Upper lobe of left lung (tissue), 6 donors: ENCODE results near the gene ZNF91. TPM values are rescaled to one million over a fixed set of nuclear protein-coding genes. Genes with fewer than 3 reads are reported as not detected.
A peak's percentile ranks its signal among the peaks of the same experiment; 100 is the strongest.
"Not testable (repeated sequence)": the region's sequence is repeated elsewhere in the genome, so short reads cannot be mapped to it uniquely, and the experiment has no call there.

Experiments used
- ATAC-seq, 2 donors: fragments of 200-7000 bp; cut with Tn5 transposase; one replicate each; pipeline ENCODE4 v1.9.1; 2022; ENCODE audit warnings: mild to moderate bottlenecking in 2 of 2, moderate library complexity in 2 of 2; ENCODE audit not compliant: low FRiP score in 2 of 2
- DNase-seq, 2 donors: peaks; one replicate each; pipeline ENCODE4 v3.0.0-alpha.2; 2019 to 2020
- H3K27ac ChIP-seq, 4 donors: fragments of 200-600 bp; sonication (generic); one replicate each; pipeline ENCODE4 v1.5.1; 2016 to 2019
- H3K27me3 ChIP-seq, 4 donors: fragments of 200-600 bp; sonication (generic); one replicate each; pipeline ENCODE4 v1.5.1; 2017 to 2019
- H3K36me3 ChIP-seq, 4 donors: fragments of 200-600 bp; sonication (generic); one replicate each; pipeline ENCODE4 v1.5.1; 2016 to 2019
- H3K4me1 ChIP-seq, 4 donors: fragments of 200-600 bp; sonication (generic); one replicate each; pipeline ENCODE4 v1.5.1; 2018 to 2019
- H3K4me3 ChIP-seq, 4 donors: fragments of 200-600 bp; sonication (generic); one replicate each; pipeline ENCODE4 v1.5.1; 2017 to 2019; ENCODE audit warnings: mild to moderate bottlenecking in 2 of 4, moderate library complexity in 1 of 4
- H3K9me3 ChIP-seq, 4 donors: fragments of 200-600 bp; sonication (generic); one replicate each; pipeline ENCODE4 v1.5.1; 2018 to 2019
- EP300 ChIP-seq, 4 donors: sonication (generic); formaldehyde crosslinking; IDR thresholded peaks; one replicate each; pipeline ENCODE4 v1.5.1; 2017; ENCODE audit warnings: antibody characterized with exemption in 4 of 4, control low read depth in 2 of 4
- POLR2A ChIP-seq, 4 donors: fragments of 450-650 bp; IDR thresholded peaks; one replicate each; pipeline ENCODE4 v1.5.1; 2016 to 2017; ENCODE audit warnings: antibody characterized with exemption in 4 of 4, mild to moderate bottlenecking in 2 of 4
- POLR2AphosphoS5 ChIP-seq, 2 donors: sonication (generic); formaldehyde crosslinking; IDR thresholded peaks; one replicate each; pipeline ENCODE4 v1.5.1; 2017; ENCODE audit warnings: antibody characterized with exemption in 2 of 2
- WGBS, 2 donors: methylation state at CpG; one replicate each; pipeline ENCODE4 v1.1.5; 2017 to 2018; 5-methylcytosine and 5-hydroxymethylcytosine counted together
- total RNA-seq, 6 donors: library from RNA; depleted of rRNA in 4 of 6; stranded (reverse); fragments of >200 nt in 4 of 6; gene quantifications; one replicate each; pipeline versions ENCODE4 v1.1.0 to v1.2.1, GENCODE V29; 2016 to 2021
- TF ChIP-seq, protein P1 (sequence below), 6 experiments: fragments of 450-650 bp in 4 of 6; fragments of 200-600 bp in 2 of 6; sonication (generic) in 2 of 6; IDR thresholded peaks; one replicate each; pipeline ENCODE4 v1.5.1; 2016 to 2019; ENCODE audit warnings: antibody characterized with exemption in 6 of 6
- donor health status: DM: no; HTN: no; CAD: no; lungs with moderate emphysema.
- donor health status: DM: no; HTN: yes; CAD: no; lungs with severe emphysema.

ZNF91 gene
- total RNA-seq, 6 donors from 2014 or later = 37.2 to 134 (median 53.9) TPM

DNA sequence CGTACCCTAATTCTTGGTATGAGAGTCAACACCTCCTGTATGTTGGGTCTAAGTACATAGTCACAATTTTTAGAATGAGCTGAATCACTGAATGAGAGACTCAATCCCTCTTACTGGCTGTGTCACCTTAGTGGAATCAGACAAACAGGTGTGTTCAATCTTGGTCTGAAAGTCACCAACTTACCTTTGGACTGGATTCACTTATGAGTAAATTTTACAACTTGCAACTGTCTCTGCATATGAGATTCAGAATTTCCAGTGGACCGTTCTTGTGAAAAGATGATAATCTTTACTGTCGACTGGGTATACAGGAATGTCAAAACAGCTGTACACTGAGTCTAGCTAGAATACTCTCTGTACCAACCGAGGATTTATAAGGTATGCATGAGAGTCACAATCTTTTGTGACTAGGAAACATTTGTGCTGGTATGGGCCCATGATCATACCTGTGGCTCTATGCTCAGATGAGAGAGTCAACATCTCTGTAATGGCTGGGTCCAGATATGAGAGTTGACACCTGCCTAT, 5.9 kb upstream of the ZNF91 start:
- WGBS, 2 donors = 89 to 95% methylated on average over 4 of the region's 4 CpGs
- Histone ChIP-seq H3K27ac (no peak overlapping the region), H3K4me1 (no peaks in the 10 kb centered on the region), H3K36me3 (no peaks in the 10 kb centered on the region), H3K27me3 (no peaks in the 10 kb centered on the region), H3K9me3 (no peaks in the 10 kb centered on the region), H3K4me3 (no peak overlapping the region)
- no peak for DNase-seq
- TF ChIP-seq POLR2A (IDR thresholded peaks at IDR 0.05) = no peak
- no peak for TF ChIP-seq POLR2AphosphoS5 (IDR thresholded peaks at IDR 0.05)
- TF ChIP-seq, protein P1, sequence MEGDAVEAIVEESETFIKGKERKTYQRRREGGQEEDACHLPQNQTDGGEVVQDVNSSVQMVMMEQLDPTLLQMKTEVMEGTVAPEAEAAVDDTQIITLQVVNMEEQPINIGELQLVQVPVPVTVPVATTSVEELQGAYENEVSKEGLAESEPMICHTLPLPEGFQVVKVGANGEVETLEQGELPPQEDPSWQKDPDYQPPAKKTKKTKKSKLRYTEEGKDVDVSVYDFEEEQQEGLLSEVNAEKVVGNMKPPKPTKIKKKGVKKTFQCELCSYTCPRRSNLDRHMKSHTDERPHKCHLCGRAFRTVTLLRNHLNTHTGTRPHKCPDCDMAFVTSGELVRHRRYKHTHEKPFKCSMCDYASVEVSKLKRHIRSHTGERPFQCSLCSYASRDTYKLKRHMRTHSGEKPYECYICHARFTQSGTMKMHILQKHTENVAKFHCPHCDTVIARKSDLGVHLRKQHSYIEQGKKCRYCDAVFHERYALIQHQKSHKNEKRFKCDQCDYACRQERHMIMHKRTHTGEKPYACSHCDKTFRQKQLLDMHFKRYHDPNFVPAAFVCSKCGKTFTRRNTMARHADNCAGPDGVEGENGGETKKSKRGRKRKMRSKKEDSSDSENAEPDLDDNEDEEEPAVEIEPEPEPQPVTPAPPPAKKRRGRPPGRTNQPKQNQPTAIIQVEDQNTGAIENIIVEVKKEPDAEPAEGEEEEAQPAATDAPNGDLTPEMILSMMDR (IDR thresholded peaks at IDR 0.05) = no peak
- TF ChIP-seq EP300 (IDR thresholded peaks at IDR 0.05) = no peak
- ATAC-seq = no peak

DNA sequence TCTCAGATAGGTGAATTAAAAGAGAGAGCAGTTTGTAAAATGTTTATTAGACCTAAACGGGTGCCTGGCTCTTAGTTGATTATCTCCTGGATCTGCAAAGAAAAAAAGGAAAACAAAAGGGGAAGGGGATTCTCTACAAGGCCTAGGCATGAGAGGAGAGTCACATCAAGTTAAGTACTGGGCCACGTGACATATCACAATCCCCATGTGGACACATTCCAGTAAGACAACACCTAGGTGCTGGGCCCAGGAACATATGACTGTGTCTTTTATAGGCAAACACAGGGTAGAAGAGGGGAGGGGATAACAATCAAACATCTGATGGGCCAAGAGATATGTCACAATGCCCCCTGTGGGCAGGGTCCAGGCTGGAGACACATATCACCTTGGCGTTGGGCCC, 4.2 kb upstream of the ZNF91 start:
- Histone ChIP-seq H3K4me3 (no peak overlapping the region), H3K4me1 (peaks cover 0 to 6% (median 5%) of the 10 kb centered on the region in 4 donors), H3K9me3 (no peaks in the 10 kb centered on the region), H3K27ac (no peak overlapping the region), H3K27me3 (no peaks in the 10 kb centered on the region), H3K36me3 (no peaks in the 10 kb centered on the region)
- ATAC-seq = no peak
- 85 to 97% methylated on average over 3 of the region's 3 CpGs for WGBS, 2 donors
- TF ChIP-seq POLR2A (IDR thresholded peaks at IDR 0.05) = no peak
- TF ChIP-seq POLR2AphosphoS5 (IDR thresholded peaks at IDR 0.05) = no peak
- TF ChIP-seq, protein P1 (IDR thresholded peaks at IDR 0.05) = no peak
- no peak for TF ChIP-seq EP300 (IDR thresholded peaks at IDR 0.05)
- DNase-seq = no peak

DNA sequence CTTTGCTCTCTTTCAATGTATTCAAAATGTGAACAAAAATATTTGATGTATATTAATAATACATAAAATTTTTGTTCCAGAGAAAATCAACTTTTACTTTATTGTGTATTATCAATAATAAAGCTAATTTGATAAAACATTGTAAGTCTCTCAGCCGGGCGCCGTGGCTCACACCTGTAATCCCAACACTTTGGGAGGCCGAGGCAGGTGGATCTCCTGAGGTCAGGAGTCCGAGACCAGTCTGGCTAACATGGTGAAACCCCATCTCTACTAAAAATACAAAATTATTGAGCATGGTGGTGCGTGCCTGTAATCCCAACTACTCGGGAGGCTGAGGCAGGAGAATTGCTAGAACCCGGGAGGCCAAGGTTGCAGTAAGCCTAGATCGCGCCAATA, 449 bp upstream of the ZNF91 start:
- H3K4me1 ChIP-seq = peaks cover 20 to 32% (median 23%) of the 10 kb centered on the region in 4 donors
- WGBS, 2 donors = 91 to 93% methylated on average over 10 of the region's 10 CpGs
- not testable (repeated sequence) for H3K9me3 ChIP-seq, H3K27me3 ChIP-seq, DNase-seq, H3K36me3 ChIP-seq, ATAC-seq
- peak overlapping the region in 2 of 4 donors; percentile 79 to 89 for H3K4me3 ChIP-seq
- H3K27ac ChIP-seq = peak overlapping the region in 3 of 4 donors; percentile 33 to 97 (median 93)

- DNase-seq = peak; percentile 49 to 50
- WGBS, 2 donors = 5 to 6% methylated on average over 11 of the region's 11 CpGs
- H3K4me1 ChIP-seq = peaks cover 20 to 32% (median 23%) of the 10 kb centered on the region in 4 donors
- ATAC-seq = peak; percentile 74 to 75
- no peaks in the 10 kb centered on the region for H3K27me3 ChIP-seq
- peak overlapping the region; percentile 93 to 97 (median 96) for H3K27ac ChIP-seq
- TF ChIP-seq EP300 (IDR thresholded peaks at IDR 0.05) (no peak), POLR2A (IDR thresholded peaks at IDR 0.05) (no peak), POLR2AphosphoS5 (IDR thresholded peaks at IDR 0.05) (no peak)
- TF ChIP-seq, protein P1 (IDR thresholded peaks at IDR 0.05) = no peak
- H3K9me3 ChIP-seq = peaks cover 0 to 10% (median 4%) of the 10 kb centered on the region in 4 donors
- peak overlapping the region; percentile 31 to 89 (median 72) for H3K4me3 ChIP-seq
- peaks cover 0 to 3% (median 0%) of the 10 kb centered on the region in 4 donors for H3K36me3 ChIP-seq
Measured at GRCh38 chr19:23394511-23394910, 760 bp downstream of the ZNF91 start.

DNA sequence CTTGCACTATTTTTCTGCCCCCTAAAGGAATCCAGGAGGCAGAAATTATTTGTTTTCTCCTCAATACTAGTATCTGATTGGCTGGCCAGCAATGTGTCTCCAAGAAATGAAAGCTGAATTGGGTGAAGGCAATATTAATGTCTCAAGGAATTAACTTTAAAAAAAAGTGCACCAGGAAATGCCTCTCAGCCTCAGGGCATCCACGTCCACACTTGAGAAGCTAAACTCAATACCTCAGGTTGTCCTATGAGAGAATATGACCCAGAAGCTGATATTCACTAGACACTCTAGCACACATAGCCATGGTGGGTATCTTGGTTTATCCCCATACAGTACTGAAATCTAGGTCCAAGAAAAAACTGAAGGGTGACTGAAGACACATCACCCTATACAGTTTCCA, 2.1 kb downstream of the ZNF91 start:
- 58 to 78% methylated on average over 1 of the region's 1 CpG for WGBS, 2 donors
- Histone ChIP-seq H3K36me3 (peaks cover 0 to 10% (median 5%) of the 10 kb centered on the region in 4 donors), H3K4me3 (no peak overlapping the region), H3K9me3 (peaks cover 0 to 10% (median 6%) of the 10 kb centered on the region in 4 donors), H3K4me1 (peaks cover 20 to 32% (median 23%) of the 10 kb centered on the region in 4 donors), H3K27me3 (no peaks in the 10 kb centered on the region), H3K27ac (no peak overlapping the region)
- no peak for ATAC-seq
- DNase-seq = no peak
- TF ChIP-seq POLR2AphosphoS5 (IDR thresholded peaks at IDR 0.05) (no peak), POLR2A (IDR thresholded peaks at IDR 0.05) (no peak), EP300 (IDR thresholded peaks at IDR 0.05) (no peak)
- TF ChIP-seq, protein P1 (IDR thresholded peaks at IDR 0.05) = no peak
